Left hindlimb (tissue), 1 donor: ENCODE data around the gene RHNO1.

Source experiments
- DNase-seq: peaks from one replicate; pipeline ENCODE4 v3.0.0-alpha.2; 2018

The RHNO1 gene

GRCh38 chr12:2912216-2912575, 35.2 kb downstream of the RHNO1 start:
- DNase-seq, result no peak

GRCh38 chr12:2919249-2919648, 42.2 kb downstream of the RHNO1 start:
- no peak for DNase-seq

GRCh38 chr12:2922329-2922728, 45.3 kb downstream of the RHNO1 start:
- no peak for DNase-seq

DNA sequence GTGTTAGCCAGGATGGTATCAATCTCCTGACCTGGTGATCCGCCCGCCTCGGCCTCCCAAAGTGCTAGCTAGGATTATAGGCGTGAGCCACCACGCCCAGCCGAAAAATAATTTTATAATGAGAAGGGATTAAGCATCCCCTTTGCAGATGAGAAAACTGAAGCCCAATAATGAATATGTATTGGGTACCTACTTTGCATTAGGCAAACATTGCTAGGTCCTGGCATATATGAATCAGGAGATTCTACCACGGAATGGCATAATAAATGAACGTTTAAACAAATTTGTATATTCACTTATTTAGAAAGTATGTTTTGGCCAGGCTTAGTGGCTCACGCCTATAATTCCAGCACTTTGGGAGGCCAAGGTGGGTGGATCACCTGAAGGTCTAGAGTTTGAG, 46.0 kb downstream of the RHNO1 start:
- no peak for DNase-seq

- DNase-seq, result no peak
Measured at GRCh38 chr12:2924019-2924418, 47.0 kb downstream of the RHNO1 start.

DNA sequence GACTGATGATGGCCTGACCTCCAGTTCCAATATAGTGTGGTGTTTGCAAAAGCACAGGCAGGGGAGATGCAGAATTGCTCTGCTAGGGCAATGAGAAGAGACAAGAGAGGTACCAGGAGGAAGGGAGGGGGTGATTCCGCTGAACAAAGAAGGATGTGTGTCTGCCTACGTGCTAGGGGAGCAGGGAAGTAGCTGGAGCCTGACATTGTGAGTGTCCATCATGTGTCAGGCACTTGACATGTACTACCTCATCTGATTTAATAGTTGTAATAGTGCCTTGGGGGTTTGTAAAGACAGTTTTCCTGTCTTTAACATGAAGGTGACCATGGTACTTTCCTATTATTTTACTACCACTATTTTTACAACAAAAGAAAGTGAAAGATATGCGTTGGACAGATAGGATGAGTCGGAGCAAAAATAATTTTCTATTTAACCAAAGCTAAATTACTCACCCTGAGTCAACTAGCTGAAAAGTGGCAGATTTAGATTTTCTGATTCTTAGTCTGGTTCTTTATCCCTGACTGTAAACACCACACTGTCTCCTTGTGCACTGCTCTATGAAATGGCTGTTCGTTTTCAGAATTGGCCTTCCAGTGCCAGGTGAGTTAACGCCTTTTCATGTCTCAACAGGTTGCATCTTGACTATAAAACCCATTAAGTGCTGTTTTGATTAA, 48.4 kb downstream of the RHNO1 start:
- DNase-seq, result no peak

DNA sequence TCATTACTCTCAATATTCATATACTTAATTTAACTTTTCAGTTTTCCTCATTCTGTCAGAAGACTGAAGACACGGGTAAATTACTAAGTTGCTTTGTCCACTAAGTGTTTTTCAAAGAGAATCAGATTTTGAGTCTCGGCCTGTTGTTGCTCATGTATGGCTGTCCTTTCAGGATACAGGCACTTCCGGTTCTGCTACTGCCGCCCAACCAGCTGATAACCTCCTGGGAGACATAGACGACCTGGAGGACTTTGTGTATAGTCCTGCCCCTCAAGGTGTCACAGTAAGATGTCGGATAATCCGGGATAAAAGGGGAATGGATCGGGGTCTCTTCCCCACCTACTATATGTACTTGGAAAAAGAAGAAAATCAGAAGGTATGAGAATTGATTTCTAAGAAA, 53.8 kb downstream of the RHNO1 start:
- no peak for DNase-seq

- no peak for DNase-seq
Measured at GRCh38 chr12:2933586-2933985, 56.6 kb downstream of the RHNO1 start.

- DNase-seq, result no peak
Measured at GRCh38 chr12:2934371-2934770, 57.3 kb downstream of the RHNO1 start.

GRCh38 chr12:2936301-2936700, 59.3 kb downstream of the RHNO1 start:
- DNase-seq, result no peak

DNA sequence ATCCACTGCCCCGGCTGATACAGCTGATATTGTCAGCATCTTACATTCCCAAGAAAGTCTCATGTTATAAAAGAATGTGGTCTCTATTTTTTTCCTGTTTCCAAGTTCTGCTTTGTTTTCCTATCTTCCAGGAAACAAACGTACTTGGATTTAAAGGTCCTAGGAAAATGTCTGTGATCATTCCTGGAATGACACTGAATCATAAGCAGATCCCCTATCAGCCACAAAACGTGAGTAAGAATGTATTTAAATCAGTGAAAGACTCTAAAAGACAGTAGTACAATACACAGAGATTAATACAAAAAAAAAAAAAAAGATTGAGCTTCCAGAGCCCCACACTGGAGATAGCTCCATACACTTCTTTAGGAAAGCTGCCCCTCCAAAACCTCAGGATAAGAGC, 60.5 kb downstream of the RHNO1 start:
- DNase-seq, result no peak
